Activated CD4-positive, alpha-beta T cell treated with anti-CD3 and anti-CD28 coated beads for 36 hours (primary cell): Measurements from ENCODE around the gene GYG1. TPM values are rescaled to one million over a fixed set of nuclear protein-coding genes. Genes with fewer than 3 reads are reported as not detected.
A peak's percentile ranks its signal among the peaks of the same experiment; 100 is the strongest.

Source experiments
- ATAC-seq: fragments of 200-7000 bp; cut with Tn5 transposase; one replicate; pipeline ENCODE4 v1.10.0; 2021; ENCODE audit warnings: mild to moderate bottlenecking, moderate library complexity
- CTCF ChIA-PET: fragments of 350-600 bp; sonication (Branson Sonifier 250); formaldehyde crosslinking; loops from one replicate; lab custom pipeline; 2021; ENCODE audit warnings: antibody characterized with exemption; lab: Charles Lee
- POLR2A ChIA-PET: fragments of 350-600 bp; sonication (Branson Sonifier 250); formaldehyde crosslinking; loops from one replicate; lab custom pipeline; 2021; ENCODE audit warnings: antibody characterized with exemption, inconsistent platforms; lab: Charles Lee
- DNase-seq: peaks from one replicate; pipeline ENCODE4 v3.0.0-alpha.2; 2020
- H3K27ac Mint-ChIP-seq: one replicate; pipeline ENCODE4 v1.8.0; 2021; ENCODE audit warnings: mixed read lengths
- H3K27me3 Mint-ChIP-seq: one replicate; pipeline ENCODE4 v1.8.0; 2021; ENCODE audit warnings: mixed read lengths
- H3K36me3 Mint-ChIP-seq: one replicate; pipeline ENCODE4 v1.8.0; 2021; ENCODE audit warnings: low read depth, mixed read lengths
- H3K4me1 Mint-ChIP-seq: one replicate; pipeline ENCODE4 v1.8.0; 2021; ENCODE audit warnings: mixed read lengths
- H3K4me3 Mint-ChIP-seq: one replicate; pipeline ENCODE4 v1.8.0; 2021; ENCODE audit warnings: mild to moderate bottlenecking, moderate library complexity, mixed read lengths
- H3K9me3 Mint-ChIP-seq: one replicate; pipeline ENCODE4 v1.8.0; 2021; ENCODE audit warnings: low read depth, mixed read lengths
- intact Hi-C, 2 experiments: fragments of 100-400 bp; cut with DNase I in 1 of 2; cut with micrococcal nuclease in 1 of 2; formaldehyde crosslinking; loops; one replicate each; pipeline versions ENCODE4 v1.14.2 to v1.15.1; 2022 to 2024; cut with DNase I, micrococcal nuclease
- total RNA-seq, 2 experiments: library from RNA; stranded (reverse); gene quantifications; one replicate each; pipeline ENCODE4 v1.2.3, GENCODE V29; 2021

GYG1 gene
- total RNA-seq, 2 experiments from 2014 or later: 13.3 to 14.0 TPM

DNA sequence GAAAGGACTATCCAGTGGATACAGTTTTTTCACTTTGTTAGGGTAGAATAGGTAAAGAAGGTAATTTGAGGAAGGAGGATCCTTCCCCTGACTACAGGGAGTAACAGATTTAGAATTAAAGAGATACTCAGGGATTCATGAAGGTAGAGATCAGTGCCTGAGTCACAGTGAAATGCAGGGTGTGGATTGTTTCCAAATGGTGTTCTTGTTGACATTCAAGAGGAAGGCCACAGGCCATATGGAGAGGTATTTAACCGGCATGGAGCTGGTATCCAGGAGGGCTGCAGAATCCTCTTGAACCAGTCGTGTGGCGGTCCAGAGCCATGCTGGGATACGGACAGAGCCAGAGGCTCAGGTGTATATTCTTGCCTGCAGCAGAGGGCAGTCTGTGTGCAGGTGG, 28.2 kb downstream of the GYG1 start:
- peaks cover under 1% of the 10 kb centered on the region for H3K9me3 Mint-ChIP-seq

DNA sequence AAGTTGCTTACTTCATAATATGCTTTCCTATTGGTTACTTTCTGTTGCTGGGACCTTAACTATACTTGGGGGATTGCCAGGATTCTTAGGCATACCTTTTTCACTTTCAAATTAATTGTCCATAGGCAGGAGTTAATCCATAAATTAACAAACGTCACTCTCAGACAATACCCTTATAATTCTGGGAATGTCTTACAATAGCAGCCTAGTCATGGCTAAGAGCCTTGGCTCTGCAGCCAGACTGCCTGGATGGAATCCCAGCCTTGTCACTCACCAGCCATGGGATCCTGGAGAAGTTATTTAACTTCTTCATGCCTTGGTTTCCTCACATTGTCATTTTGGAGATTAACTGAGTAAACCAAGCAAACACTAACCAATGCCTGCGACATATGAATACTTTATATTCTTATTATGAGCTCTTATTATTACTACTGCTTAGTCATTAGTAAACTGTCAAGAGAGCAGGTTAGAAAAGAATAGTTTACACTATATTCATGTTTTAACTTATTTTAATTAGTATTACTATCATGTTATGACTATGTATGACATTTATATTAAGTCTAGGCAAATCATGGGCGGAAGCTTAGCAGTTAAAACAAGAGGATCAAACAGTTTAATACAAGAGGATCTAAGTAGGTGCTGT, 29.0 kb downstream of the GYG1 start:
- Mint-ChIP-seq H3K9me3 (peaks cover 5% of the 10 kb centered on the region), H3K36me3 (peaks cover 48% of the 10 kb centered on the region), H3K4me1 (peaks cover 30% of the 10 kb centered on the region), H3K4me3 (no peak overlapping the region), H3K27me3 (no peaks in the 10 kb centered on the region), H3K27ac (no peak overlapping the region)
- DNase-seq (no peak), ATAC-seq (peak; percentile 41)
- ChIA-PET CTCF (no interaction called here), POLR2A (no interaction called here)
- intact Hi-C loops: no loop called here

More for the DNA sequence above, 28.2 kb downstream of the GYG1 start:
- intact Hi-C loops: no loop called here
- ChIA-PET POLR2A (no interaction called here), CTCF (no interaction called here)
- ATAC-seq: no peak
- H3K27ac Mint-ChIP-seq: no peak overlapping the region
- no peak for DNase-seq
- H3K4me3 Mint-ChIP-seq: no peak overlapping the region
- no peaks in the 10 kb centered on the region for H3K27me3 Mint-ChIP-seq
- peaks cover 45% of the 10 kb centered on the region for H3K36me3 Mint-ChIP-seq
- H3K4me1 Mint-ChIP-seq: peaks cover 30% of the 10 kb centered on the region

DNA sequence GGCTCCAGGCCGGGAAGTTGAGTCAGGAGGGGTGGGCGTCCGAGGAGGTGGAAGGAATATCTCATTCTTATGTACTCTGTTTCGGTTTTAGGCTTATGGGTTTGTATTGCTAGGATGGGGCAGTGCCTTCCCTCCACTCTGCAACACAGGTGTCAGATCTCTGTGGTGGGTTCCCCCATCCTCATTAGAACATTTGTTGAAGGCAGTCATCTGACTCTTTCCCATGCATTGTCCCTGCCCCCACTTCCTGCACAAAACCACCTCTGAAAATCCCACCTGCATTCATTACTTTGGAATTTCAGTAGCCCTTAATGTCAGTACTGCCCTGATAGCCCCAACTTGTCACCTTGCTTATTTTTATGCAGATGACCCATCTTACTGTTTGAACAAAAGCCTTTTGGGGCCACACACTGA, 29.5 kb downstream of the GYG1 start:
- H3K4me3 Mint-ChIP-seq: no peak overlapping the region
- intact Hi-C loops: no loop called here
- H3K27ac Mint-ChIP-seq: no peak overlapping the region
- H3K27me3 Mint-ChIP-seq: no peaks in the 10 kb centered on the region
- POLR2A ChIA-PET: interaction anchor here (0.6 kb wide), 1 partner anchor 54 kb away, joined by 5 read pairs; no protein-coding TSS in a partner anchor
- peaks cover 5% of the 10 kb centered on the region for H3K9me3 Mint-ChIP-seq
- DNase-seq: peak; percentile 42
- H3K4me1 Mint-ChIP-seq: peaks cover 30% of the 10 kb centered on the region
- peak; percentile 54 for ATAC-seq
- CTCF ChIA-PET: interaction anchor here (0.7 kb wide), 1 partner anchor 22 kb away, joined by 3 read pairs; no protein-coding TSS in a partner anchor
- H3K36me3 Mint-ChIP-seq: peaks cover 43% of the 10 kb centered on the region

DNA sequence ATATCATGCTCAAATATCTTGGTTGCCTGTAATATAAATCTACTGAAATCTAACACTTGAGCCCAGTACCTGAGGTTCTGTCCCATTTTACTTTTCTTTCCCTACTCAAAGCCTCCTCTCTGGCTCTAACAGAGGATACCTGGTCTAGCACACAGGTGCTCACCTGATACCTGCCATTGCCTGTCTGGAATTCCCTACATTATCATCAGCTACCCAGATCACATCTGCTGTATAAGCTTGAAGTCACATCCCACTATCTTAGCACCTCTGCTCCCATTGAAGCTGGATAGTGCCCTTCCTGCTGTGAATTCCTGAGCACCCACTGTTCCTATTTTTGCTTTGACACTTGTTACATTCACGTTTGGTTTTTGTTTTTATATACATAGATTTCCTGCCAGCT, 30.5 kb downstream of the GYG1 start:
- Mint-ChIP-seq H3K27me3 (no peaks in the 10 kb centered on the region), H3K27ac (no peak overlapping the region)

DNA sequence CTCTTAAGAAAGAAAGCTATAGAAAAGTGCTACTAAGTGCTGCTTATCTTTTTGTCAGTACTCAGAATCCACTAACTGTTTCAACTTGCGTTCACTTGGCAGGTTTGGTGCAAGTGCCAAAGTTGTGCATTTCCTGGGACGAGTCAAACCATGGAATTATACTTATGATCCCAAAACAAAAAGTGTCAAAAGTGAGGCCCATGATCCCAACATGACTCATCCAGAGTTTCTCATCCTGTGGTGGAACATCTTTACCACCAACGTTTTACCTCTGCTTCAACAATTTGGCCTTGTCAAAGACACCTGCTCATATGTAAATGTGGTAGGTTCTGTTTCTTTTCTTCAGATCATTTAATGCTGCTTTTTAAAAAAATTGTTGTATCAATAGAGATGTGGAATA, 32.6 kb downstream of the GYG1 start:
- no peak overlapping the region for H3K27ac Mint-ChIP-seq
- peaks cover 5% of the 10 kb centered on the region for H3K9me3 Mint-ChIP-seq
- ATAC-seq (no peak), DNase-seq (no peak)
- no peaks in the 10 kb centered on the region for H3K27me3 Mint-ChIP-seq
- CTCF ChIA-PET: no interaction called here
- peaks cover 26% of the 10 kb centered on the region for H3K4me1 Mint-ChIP-seq
- H3K4me3 Mint-ChIP-seq: no peak overlapping the region
- POLR2A ChIA-PET: no interaction called here
- intact Hi-C loops: no loop called here
- H3K36me3 Mint-ChIP-seq: peaks cover 42% of the 10 kb centered on the region

More for the DNA sequence above, 30.5 kb downstream of the GYG1 start:
- H3K36me3 Mint-ChIP-seq: peaks cover 46% of the 10 kb centered on the region
- intact Hi-C loops: no loop called here
- POLR2A ChIA-PET: interaction anchor here (0.6 kb wide), 1 partner anchor 55 kb away, joined by 5 read pairs; no protein-coding TSS in a partner anchor
- CTCF ChIA-PET: no interaction called here
- ATAC-seq: no peak
- peaks cover 31% of the 10 kb centered on the region for H3K4me1 Mint-ChIP-seq
- no peak overlapping the region for H3K4me3 Mint-ChIP-seq
- no peak for DNase-seq
- peaks cover 5% of the 10 kb centered on the region for H3K9me3 Mint-ChIP-seq

DNA sequence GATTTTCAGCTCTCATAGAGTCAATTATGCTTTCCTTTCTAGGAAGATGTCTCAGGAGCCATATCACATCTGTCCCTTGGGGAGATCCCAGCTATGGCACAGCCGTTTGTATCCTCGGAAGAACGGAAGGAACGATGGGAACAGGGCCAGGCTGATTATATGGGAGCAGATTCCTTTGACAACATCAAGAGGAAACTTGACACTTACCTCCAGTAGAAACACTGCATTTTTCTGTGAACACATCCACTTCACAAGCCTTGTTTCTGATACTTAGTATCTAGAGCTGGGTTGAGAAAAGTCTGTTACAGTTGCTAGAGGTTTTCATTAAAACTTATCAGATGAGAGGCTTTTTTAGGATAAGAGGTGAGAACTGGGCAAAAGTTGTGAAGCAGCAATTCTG, 35.4 kb downstream of the GYG1 start:
- ChIA-PET POLR2A (no interaction called here), CTCF (interaction anchor here (0.9 to 1.1 kb wide), 2 partner anchors 27 to 32 kb away, joined by 3 read pairs; no protein-coding TSS in a partner anchor)
- intact Hi-C loops: no loop called here
- no peak overlapping the region for H3K4me3 Mint-ChIP-seq
- H3K9me3 Mint-ChIP-seq: peaks cover 5% of the 10 kb centered on the region
- peak overlapping the region; percentile 26 for H3K27ac Mint-ChIP-seq
- peaks cover 7% of the 10 kb centered on the region for H3K4me1 Mint-ChIP-seq
- H3K27me3 Mint-ChIP-seq: no peaks in the 10 kb centered on the region
- DNase-seq: no peak
- peaks cover 38% of the 10 kb centered on the region for H3K36me3 Mint-ChIP-seq
- no peak for ATAC-seq

DNA sequence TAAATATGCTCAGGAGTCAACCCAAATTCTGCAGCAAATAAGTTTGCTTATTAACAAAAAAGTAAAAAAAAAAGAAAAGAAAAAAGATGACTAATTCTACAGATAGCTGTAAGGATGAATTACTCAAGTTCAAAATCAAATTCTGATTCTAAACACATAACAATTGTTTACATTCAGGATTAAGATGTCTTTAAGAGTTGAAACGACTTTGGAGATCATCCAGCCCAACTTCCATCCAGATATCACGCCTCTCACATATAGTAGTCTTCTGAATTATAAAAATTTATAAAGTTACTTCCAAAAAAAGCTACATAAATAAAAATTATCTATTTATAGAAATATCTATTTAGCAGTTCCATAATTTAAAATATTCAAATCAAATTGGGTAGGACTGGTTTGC, 39.8 kb downstream of the GYG1 start:
- POLR2A ChIA-PET: no interaction called here
- CTCF ChIA-PET: interaction anchor here (0.9 to 1.7 kb wide), 2 partner anchors 13 to 504 kb away, joined by 3 to 4 read pairs; no protein-coding TSS in a partner anchor
- intact Hi-C loops: no loop called here

DNA sequence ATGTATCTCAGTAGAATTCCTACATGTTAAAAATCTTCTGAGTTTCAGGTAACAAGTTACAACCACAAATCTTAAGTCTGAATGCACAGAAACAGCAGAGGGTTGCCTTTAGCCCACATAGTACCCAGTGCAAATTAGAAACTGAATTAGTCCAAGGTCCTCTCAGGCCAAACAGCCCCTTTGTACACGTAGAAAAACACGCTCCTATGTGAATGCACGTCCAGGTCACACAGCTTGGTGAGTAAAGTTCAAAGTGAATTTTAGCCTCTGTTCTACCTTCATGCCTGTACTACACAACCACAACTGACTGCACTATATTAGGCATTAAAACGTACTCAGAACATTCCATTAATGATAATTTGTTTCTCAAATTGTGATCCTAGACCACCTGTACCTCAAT, 46.3 kb downstream of the GYG1 start:
- no peak for ATAC-seq
- Mint-ChIP-seq H3K9me3 (no peaks in the 10 kb centered on the region), H3K4me1 (peaks cover 5% of the 10 kb centered on the region), H3K27ac (no peak overlapping the region), H3K36me3 (peaks cover 16% of the 10 kb centered on the region), H3K4me3 (no peak overlapping the region), H3K27me3 (no peaks in the 10 kb centered on the region)
- POLR2A ChIA-PET: no interaction called here
- CTCF ChIA-PET: no interaction called here
- no peak for DNase-seq
- intact Hi-C loops: no loop called here

More for the DNA sequence above, 39.8 kb downstream of the GYG1 start:
- ATAC-seq (no peak), DNase-seq (no peak)
- H3K27ac Mint-ChIP-seq: no peak overlapping the region
- no peak overlapping the region for H3K4me3 Mint-ChIP-seq
- peaks cover 17% of the 10 kb centered on the region for H3K36me3 Mint-ChIP-seq
- peaks cover 4% of the 10 kb centered on the region for H3K4me1 Mint-ChIP-seq
- H3K27me3 Mint-ChIP-seq: no peaks in the 10 kb centered on the region
- H3K9me3 Mint-ChIP-seq: no peaks in the 10 kb centered on the region

DNA sequence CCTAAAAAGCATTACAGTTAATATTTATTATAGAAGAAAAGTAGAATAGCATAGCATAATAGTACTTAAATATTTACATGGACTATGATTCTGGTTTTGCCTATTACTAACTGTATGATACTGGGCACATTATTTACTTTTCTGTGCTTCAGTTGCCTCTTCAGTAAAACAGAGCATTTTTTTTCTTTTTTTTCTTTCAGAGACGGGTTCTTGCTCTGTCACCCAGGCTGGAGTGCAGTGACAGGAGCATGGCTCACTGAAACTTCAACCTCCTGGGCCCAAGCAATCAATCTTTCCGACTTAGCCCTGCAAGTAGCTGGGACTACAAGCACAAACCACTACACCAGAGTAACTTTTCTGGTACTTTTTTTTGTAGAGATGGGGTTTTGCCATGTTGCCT, 47.0 kb downstream of the GYG1 start:
- POLR2A ChIA-PET: no interaction called here
- H3K9me3 Mint-ChIP-seq: no peaks in the 10 kb centered on the region
- DNase-seq: no peak
- intact Hi-C loops: no loop called here
- H3K4me1 Mint-ChIP-seq: peaks cover 12% of the 10 kb centered on the region
- CTCF ChIA-PET: interaction anchor here (0.9 kb wide), 1 partner anchor 11 kb away, joined by 3 read pairs; no protein-coding TSS in a partner anchor
- no peak overlapping the region for H3K4me3 Mint-ChIP-seq
- ATAC-seq: no peak
- H3K27me3 Mint-ChIP-seq: no peaks in the 10 kb centered on the region
- no peak overlapping the region for H3K27ac Mint-ChIP-seq
- H3K36me3 Mint-ChIP-seq: peaks cover 16% of the 10 kb centered on the region

DNA sequence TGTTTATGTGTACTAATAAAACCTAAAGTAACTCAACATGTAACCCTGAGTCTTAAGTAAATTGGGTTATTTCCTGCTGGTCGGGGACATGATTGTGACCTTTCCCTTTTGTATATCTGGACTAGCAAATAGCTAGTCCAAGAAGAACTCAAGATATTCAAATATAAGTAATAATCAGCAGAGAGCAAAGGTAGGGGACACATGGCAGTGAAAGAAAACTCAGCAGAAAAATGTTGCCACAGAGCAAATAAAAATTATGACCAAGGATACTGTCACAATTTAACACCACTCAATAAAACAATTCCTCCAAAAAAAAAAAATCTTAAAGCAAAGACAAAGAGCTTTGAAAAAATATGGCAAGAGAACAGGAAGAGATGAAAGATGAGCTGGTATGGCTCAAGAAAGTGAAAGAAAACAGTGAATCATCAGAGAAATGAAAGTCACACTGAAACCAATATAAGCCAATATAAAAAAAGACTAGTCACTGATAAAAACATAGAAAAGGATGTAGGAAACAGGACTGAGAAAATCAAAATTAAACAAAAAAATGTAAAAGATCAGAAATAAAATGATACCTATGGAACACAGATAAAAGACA, 51.5 kb downstream of the GYG1 start:
- peaks cover 20% of the 10 kb centered on the region for H3K4me1 Mint-ChIP-seq
- CTCF ChIA-PET: interaction anchor here (1.1 to 1.5 kb wide), 2 partner anchors 12 to 51 kb away, joined by 3 to 4 read pairs; no protein-coding TSS in a partner anchor
- POLR2A ChIA-PET: interaction anchor here (0.6 to 0.7 kb wide), 2 partner anchors 42 to 516 kb away, joined by 3 read pairs; no protein-coding TSS in a partner anchor
- intact Hi-C loops: loop anchor here (1.0 to 5.0 kb wide), 2 partner anchors 51 to 52 kb away; partner anchors contain the start of gene GYG1 (in 2 of the 2)
- peaks cover 23% of the 10 kb centered on the region for H3K36me3 Mint-ChIP-seq
- ATAC-seq (peak; percentile 92), DNase-seq (no peak)
- H3K27me3 Mint-ChIP-seq: no peaks in the 10 kb centered on the region
- H3K27ac Mint-ChIP-seq: peak overlapping the region; percentile 64
- H3K4me3 Mint-ChIP-seq: no peak overlapping the region
- H3K9me3 Mint-ChIP-seq: no peaks in the 10 kb centered on the region

DNA sequence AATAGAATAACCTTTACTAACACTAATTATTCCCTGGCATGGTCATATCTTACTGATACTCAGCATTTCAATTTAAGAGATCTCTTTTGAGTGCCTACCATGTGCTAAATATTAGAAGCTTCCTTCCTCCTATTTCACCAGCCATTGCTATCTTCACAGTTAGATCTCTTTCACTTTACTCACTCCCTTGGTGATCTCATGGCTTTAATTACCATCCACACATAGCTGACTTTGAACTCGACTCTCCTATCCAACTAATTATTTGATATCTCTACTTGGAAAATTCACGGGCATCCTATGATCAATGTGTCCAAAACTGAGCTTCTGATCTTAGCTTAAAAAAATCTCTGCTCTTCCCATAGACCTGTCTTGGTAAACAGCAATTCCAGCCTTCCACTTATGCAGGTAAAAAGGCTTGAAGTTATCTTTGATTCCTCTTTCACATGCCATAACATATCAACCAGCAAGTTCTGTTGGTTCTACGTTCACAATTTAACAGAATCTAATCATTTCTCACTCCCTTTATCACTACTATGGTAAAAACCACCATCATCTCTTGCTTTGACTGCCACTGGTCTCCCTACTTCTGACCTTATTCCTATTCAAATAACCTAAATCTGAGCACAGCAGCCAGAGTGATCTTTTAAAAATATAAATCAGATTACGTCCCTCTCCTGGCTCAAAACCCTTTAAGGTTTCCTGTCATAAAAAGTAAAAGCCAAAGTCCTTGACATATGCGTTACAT, 53.2 kb downstream of the GYG1 start:
- no peak overlapping the region for H3K4me3 Mint-ChIP-seq
- peaks cover 20% of the 10 kb centered on the region for H3K4me1 Mint-ChIP-seq
- intact Hi-C loops: loop anchor here in 1 of 2 experiments (5.0 kb wide), 1 partner anchor 52 kb away; the partner anchor contains the start of gene GYG1
- ChIA-PET POLR2A (no interaction called here), CTCF (interaction anchor here (0.8 to 1.3 kb wide), 3 partner anchors 14 to 43 kb away, joined by 3 to 4 read pairs (median 3); no protein-coding TSS in a partner anchor)
- peaks cover 20% of the 10 kb centered on the region for H3K36me3 Mint-ChIP-seq
- no peak for ATAC-seq
- no peaks in the 10 kb centered on the region for H3K27me3 Mint-ChIP-seq
- no peak overlapping the region for H3K27ac Mint-ChIP-seq
- H3K9me3 Mint-ChIP-seq: no peaks in the 10 kb centered on the region
- no peak for DNase-seq
